Measurements from ENCODE around the gene MAP7D1.

Gene MAP7D1

DNA sequence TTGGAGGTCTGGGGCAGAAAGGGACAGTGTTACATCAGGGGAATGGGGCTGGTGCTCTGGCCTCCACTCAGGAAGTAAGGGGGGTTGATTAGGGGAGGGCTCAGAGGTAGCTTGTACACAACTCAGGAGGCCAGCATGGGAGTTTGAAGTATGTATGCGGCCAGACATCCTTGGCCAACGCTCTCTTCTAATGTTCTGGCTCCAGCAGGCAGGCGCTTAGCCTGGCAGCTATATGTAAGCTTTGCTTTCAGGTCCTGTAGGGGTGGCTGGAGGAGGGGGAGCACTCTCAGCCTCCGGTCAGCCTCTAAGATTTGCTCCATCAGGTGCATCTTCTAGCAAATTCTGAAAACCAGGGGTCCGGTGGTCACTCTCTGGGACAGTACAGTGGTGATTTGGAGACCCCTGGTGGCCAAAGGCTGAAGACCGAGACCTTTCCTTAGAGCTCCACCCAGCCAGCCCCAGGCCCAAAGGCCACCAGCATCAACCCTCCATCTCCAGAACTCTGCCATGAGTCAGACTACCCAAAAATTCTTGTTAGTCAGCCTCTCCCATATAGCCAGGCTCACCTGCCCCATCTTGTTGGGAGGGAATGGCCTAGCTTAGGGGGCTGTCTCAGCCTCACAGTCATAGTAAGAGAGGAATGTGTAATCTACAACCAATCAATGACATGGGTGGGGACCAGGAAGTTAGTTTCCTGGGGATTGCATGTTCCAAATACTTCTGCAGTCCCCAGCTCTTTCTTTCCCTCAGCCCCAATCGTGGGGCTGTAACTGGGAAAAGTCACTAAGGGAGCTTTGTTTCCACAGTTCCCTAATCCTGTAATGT lies 21.2 kb upstream of the MAP7D1 start:
- TF ChIP-seq, protein P1, sequence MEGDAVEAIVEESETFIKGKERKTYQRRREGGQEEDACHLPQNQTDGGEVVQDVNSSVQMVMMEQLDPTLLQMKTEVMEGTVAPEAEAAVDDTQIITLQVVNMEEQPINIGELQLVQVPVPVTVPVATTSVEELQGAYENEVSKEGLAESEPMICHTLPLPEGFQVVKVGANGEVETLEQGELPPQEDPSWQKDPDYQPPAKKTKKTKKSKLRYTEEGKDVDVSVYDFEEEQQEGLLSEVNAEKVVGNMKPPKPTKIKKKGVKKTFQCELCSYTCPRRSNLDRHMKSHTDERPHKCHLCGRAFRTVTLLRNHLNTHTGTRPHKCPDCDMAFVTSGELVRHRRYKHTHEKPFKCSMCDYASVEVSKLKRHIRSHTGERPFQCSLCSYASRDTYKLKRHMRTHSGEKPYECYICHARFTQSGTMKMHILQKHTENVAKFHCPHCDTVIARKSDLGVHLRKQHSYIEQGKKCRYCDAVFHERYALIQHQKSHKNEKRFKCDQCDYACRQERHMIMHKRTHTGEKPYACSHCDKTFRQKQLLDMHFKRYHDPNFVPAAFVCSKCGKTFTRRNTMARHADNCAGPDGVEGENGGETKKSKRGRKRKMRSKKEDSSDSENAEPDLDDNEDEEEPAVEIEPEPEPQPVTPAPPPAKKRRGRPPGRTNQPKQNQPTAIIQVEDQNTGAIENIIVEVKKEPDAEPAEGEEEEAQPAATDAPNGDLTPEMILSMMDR (IDR thresholded peaks at IDR 0.05; ENCODE audit: insufficient read depth, low read depth, low read length, missing control alignments), result peak; percentile 62
- no peak overlapping the region for H3K4me3 ChIP-seq (ENCODE audit: low read depth, low read length)
- DNase-seq (ENCODE audit: low read depth), result peak; percentile 50

DNA sequence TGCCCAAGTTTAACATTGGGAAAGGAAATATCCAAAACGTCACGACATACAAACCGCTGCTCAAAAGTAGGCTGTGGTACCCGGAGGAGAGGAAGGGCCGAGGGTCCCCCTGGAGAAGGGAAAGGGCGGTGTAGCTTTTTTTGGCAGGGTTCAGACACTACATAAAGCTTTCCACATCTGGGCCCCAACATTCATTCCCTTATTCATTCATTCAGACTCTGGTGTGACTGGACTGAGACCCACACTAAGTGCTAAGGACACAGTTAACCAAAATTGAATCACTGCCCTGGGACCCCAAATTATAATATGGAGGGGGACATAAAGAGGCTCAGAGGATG lies 20.7 kb upstream of the MAP7D1 start:
- DNase-seq (ENCODE audit: low read depth), result no peak
- H3K4me3 ChIP-seq (ENCODE audit: low read depth, low read length), result no peak overlapping the region
- TF ChIP-seq, protein P1 (IDR thresholded peaks at IDR 0.05; ENCODE audit: insufficient read depth, low read depth, low read length, missing control alignments), result no peak

DNA sequence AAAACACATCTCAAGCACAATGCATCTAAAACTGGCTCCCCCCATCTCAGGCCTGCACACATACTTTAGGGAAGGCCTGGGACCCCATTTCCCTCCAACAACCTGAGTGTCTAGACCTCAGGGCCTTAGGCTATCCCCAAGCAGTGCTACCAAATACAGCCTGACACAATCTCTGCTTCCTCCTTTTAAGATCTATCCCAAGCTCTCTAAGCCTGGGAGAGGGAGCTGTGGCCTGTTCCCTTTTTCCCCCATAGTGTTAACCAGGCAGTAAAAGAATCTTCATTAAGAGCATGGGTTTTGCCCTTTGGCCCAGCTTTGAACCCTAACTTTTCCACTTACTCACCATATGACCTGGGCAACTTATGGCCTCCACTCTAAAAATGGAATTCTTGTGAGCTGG lies 20.2 kb upstream of the MAP7D1 start:
- no peak overlapping the region for H3K4me3 ChIP-seq (ENCODE audit: low read depth, low read length)
- no peak for DNase-seq (ENCODE audit: low read depth)
- TF ChIP-seq, protein P1 (IDR thresholded peaks at IDR 0.05; ENCODE audit: insufficient read depth, low read depth, low read length, missing control alignments), result no peak

DNA sequence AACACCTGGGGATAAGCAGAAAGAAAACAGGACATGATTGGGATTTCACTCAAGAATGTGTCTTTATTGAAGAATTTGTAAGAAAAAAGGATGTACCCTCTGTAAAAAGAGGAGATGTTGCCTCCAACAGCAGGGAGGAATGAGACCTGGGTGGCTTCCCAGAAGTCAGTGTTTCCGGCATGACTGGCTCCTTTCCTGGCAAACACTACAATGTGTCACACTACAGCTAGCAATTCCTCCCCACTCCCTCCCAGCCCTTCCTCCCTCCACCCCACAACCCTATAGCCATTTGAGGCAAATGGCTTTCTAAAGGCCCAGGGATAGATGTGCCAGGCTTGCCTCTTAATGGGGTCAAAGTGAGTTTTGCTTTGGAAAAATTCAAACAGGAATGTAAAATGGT lies 19.4 kb upstream of the MAP7D1 start:
- DNase-seq (ENCODE audit: low read depth), result no peak
- TF ChIP-seq, protein P1 (IDR thresholded peaks at IDR 0.05; ENCODE audit: insufficient read depth, low read depth, low read length, missing control alignments), result no peak
- no peak overlapping the region for H3K4me3 ChIP-seq (ENCODE audit: low read depth, low read length)

DNA sequence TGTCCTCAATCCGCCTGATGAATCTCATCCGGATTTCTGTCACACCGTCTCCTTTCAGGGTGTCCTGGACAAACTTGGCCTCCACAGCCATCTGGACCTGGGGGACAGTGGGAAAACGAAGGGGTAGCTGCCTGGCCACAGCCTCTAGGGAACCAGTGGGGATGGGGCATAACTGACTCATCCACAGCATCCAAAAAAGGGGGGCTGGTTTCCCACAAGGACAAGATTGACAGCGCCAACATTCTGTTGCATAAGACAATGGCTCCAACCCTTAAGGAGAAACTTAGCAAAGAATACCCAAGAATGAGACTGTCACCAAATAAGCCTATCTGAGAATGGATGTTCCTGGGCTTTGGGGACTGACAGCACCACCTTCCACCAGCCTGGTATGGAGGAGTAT lies 18.7 kb upstream of the MAP7D1 start:
- H3K4me3 ChIP-seq (ENCODE audit: low read depth, low read length), result no peak overlapping the region
- TF ChIP-seq, protein P1 (IDR thresholded peaks at IDR 0.05; ENCODE audit: insufficient read depth, low read depth, low read length, missing control alignments), result no peak
- DNase-seq (ENCODE audit: low read depth), result no peak

DNA sequence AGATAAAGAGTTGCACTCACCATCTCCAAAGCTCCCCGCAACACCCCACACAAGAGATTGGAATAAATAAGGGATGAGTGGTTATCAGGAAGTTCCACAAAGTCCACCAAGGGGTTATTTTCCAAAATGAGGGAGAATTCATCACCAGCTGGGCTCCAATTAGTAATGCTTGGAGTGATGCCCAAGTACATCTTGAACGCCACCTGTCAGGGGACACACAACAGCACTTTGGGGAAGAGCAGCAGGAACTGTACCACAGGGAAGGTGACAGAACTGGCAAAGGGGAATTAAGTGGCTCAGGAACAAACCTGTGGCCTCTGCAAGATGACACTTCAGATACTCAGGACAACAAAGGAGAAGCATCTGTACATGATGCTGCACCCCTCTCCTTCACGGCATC lies 18.2 kb upstream of the MAP7D1 start:
- TF ChIP-seq, protein P1 (IDR thresholded peaks at IDR 0.05; ENCODE audit: insufficient read depth, low read depth, low read length, missing control alignments), result no peak
- DNase-seq (ENCODE audit: low read depth), result no peak

DNA sequence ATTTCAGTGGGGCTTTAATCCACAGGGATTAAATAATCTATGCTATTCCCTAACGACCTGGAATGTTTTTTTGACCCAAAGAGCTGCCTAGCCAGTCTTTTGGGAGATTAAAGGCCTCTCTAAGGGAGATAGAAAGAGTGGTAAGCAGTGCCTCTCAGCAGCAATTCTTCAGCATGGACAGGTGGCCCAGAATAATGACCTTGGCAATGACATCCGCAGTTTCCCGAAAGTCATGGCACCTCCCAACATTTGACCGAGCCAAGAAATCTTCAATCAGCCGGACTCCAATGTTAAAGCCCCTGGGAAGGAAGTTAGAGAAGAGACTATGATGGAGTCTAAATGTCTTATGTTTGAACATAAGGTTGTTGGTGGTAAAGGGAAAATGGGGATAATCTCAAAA lies 16.4 kb upstream of the MAP7D1 start:
- TF ChIP-seq, protein P1 (IDR thresholded peaks at IDR 0.05; ENCODE audit: insufficient read depth, low read depth, low read length, missing control alignments), result no peak
- no peak for DNase-seq (ENCODE audit: low read depth)
- H3K4me3 ChIP-seq (ENCODE audit: low read depth, low read length), result no peak overlapping the region

More for the DNA sequence above, 18.2 kb upstream of the MAP7D1 start:
- no peak overlapping the region for H3K4me3 ChIP-seq (ENCODE audit: low read depth, low read length)
